NCI-H1694 (cell line): ENCODE data around the gene PRKG1.
"Not testable (repeated sequence)": the region's sequence is repeated elsewhere in the genome, so short reads cannot be mapped to it uniquely, and the experiment has no call there.

Experiments
- DNase-seq: peaks from one replicate; lab custom pipeline; 2025; lab: John Stamatoyannopoulos, UW

PRKG1 gene

DNA sequence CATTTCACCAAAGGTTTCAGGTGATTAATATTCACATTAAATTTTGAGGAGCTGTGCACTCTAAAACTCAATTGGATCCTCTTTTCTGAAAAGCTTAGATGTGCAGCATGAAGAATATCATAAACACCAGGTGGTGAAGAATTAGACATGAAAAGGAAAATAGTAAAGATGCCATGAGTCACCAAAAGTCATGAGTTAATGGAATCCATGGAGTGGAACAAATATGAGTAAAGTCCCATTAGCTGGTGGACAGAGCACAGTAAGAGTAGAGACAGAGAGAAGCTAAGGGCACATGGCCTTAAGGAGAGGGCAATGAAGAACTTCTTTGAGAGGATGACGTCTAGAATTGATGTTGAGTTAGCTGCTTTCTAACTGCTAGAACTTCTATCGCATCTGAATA, 353.5 kb downstream of the PRKG1 start:
- DNase-seq = no peak

DNA sequence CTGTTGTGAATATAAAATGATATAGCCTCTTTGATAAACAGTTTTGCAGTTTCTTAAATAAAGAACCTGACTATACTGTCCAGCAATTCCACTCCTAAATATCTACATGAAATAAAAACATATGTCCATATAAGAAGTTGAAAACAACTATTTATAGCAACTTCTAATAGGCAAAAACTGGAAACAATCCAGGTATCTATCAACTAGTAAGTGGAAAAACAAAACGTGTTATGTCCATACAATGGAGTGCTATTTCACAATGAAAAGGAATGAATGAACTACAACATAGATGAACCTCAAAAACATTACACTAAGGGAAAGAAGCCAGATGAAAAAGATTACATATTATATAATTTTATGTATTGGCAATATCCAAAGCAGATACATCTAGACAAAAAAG, 356.2 kb downstream of the PRKG1 start:
- DNase-seq = no peak

DNA sequence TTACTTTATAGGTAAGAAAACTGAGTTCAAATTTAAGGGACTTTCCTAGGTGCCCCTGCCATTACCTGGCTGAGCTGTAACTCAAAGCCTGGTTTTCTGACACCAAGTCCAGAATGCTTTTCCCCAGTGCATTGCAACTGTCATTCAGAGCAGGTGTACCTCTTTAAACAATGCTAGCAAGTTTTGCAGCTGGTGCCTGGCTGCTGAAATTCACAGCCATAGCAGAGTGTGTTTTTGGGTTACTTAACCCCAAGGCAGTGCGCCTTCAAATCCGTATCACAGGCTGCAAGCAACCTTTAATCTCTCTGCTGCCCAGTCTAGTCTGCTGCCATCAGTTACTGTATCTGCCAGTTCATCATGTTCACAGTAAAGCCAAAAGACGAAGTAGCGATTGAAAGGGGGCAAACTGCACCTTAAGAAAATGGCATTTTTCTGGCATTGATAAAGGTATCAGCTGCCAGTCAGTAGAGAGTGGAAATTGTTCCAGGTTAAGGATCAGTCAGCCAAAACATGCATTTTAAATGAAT, 359.7 kb downstream of the PRKG1 start:
- DNase-seq = no peak

DNA sequence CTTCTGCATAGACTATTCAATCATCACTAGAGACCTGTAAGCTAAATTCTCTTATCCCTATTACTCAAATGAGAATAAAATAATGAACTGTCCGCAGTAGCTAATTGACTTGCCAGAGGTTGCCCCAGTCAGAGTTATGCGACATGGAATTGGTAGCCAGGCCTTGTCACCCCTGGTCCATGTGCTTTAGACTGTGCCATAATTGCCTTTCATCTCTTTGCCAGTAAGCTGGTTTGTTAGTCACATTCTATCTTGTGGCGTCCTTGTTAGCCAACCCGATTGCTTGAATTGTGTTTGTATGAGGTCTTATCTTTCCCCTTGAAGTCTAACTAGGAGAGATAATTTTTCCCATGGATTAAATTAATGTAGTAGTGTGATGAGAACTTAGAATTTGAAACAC, 362.5 kb downstream of the PRKG1 start:
- DNase-seq = no peak

DNA sequence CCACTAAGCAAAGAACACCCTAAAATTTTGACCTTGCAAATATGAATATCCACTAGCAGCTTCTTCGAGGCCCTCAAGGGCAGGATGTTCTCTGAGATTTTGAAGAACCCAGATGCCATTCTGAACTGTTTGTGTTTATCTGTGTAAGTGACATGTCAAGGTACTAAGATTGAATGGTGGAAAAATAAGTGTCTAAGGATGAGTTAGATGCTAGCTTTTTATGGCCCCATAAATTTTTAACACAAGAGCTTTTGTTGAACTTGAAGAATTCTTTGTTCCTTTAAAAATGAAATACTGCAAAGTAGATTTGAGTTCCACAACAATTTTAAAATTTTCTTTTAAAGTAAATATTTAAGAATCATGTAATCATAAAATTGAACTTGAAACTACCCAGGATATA, 365.4 kb downstream of the PRKG1 start:
- DNase-seq = no peak

DNA sequence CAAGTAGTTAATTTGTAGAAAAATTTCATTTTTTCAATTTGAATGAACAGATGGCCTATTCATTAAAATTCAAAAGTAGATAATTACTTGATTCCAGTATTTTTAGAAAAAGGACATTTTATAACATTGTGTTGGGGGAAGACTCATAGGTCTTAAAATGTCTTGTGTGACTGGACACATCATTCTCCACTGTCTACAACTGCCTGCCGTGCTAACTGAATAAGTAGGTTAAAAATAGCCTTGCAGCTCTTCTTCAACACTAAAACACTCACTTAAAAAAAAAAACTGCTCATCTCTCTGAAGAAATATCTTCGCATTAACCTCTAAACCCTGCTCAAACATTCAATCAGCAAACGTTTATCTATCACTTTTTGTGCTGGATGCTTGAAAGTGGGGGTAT, 371.3 kb downstream of the PRKG1 start:
- no peak for DNase-seq

DNA sequence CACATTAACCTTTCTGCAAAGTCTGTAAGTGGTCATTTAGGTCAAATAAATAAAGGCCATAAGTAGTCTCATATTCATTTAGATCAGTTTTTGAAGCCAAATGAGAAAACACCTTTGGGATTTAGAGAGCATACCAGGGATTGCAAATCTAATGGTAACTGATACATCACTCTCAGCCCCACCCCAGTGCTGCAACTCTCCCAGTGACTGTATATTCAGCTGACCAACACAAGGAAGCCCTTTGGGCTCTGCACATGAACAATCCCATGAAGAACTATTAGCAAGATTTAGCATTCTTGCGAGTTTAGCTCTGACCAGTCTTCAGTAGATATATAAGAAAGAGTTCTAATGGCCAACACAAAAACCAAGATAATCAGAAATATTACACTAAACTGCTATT, 372.8 kb downstream of the PRKG1 start:
- no peak for DNase-seq

DNA sequence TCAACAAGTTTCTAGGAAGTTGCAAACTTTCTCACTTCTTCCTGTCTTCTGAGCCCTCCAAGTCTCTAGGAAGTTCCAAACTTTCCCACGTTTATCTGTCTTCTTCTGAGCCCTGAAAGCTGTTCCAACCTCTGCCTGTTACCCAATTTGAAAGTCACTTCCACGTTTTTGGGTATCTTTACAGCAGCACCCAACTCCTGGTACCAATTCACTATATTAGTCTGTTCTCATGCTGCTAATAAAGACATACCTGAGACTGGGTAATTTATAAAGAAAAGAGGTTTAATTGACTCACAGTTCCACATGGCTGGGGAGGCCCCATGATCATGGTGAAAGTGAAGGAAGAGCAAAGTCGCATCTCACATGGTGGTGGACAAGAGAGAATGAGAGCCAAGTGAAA, 381.5 kb downstream of the PRKG1 start:
- not testable (repeated sequence) for DNase-seq

DNA sequence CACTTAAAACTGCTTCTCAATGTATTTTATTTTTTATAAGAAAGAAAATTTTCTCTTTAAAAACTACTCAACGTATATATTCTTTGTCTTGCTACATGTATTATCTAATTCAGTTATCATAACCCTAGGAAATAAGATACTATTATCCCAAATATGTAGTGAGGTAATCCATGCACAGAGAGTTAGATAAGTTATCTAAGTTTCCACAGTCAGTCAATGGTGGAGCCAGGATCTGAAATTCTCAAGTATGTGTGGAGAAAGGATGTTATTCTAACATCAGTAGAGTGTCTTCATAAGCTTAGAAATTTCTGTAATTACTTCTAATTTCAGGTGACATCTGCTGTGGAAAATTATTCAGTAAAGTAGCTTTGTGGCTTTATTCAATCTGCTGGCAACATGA, 385.2 kb downstream of the PRKG1 start:
- no peak for DNase-seq

DNA sequence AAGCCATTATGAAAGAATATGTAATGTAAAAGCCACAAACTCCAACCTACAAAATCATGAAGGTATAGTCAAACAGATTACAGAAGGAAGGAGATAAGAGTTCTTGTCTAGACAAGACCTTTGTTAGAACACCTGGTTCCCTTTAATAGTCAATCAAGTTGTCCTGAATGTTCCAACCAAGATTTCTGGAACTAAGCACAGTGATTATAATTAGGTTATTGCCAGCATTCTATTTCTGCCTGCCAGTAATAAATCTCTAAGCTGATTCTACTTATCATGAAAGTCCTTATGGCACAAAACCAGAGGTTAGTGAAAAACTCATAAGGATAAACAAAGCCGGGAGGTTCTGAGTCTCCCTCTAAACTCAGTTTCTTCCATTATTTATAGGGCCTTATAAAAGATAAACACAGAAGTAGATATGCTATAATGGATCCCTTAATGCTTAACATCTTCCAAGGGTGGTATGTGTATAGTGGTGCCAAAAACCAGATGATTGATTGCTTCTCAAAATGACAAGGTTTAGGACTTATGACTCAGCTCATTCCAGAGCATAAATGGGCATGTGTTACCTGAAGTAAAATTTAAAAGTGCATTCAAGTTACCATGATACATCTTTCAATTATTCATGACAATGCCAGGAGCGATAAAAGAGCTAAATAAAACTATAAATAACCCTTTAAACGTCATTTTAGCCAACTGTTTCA, 387.9 kb downstream of the PRKG1 start:
- no peak for DNase-seq

DNA sequence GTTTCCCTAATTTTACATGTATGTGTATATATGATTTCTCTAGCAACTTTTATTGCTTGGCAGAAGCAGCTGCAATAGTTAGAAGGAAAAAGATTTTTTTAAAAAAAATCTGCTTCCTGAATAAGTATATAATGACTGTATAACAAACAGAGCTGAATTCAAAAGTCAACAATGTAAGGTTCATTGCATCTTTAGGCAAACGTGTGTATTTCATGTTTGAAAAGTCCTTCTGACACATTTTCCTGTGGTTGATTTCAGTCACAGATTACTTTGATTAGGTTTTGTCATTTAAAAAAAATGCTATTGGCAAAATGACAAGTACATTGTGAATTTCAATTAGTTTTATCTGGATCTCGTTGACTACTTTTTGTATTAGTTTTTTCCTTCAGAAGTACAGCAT, 394.1 kb downstream of the PRKG1 start:
- no peak for DNase-seq

DNA sequence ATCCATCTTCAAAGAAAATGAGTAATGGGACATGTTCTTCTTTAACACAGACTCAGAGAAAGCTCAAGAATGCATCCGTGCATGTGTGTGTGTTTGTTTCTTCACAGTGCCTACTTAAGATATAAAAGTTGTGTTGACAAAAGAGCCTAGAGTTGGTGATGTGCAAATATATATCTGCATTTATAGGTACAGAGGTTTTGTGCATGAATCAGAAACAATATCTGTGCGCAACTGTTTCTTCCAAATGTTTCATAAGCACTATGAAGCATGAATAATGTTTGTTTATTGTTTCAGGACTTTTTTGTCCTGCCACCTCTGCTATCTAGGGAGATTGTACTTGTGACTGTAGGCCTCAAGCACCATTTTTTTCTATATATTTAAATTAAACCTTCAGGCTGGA, 395.4 kb downstream of the PRKG1 start:
- DNase-seq = no peak

DNA sequence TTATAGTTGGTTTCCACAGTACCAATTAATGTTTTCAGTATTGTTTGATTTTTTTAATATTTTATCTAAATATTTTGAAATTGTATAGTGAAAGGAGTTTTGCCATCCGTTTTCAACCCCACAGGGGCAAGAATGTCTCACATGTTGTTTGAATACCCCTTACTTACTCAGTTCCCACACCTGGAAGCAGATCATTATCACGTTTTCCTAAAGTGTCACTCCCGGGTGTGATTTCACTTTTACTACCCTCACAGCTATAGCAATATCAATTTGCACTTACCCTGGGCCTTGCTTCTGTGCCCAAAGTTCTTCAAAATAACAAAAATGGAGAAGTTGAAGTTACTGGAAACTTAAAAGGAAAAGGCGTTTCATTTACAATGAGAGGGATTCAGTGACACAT, 397.0 kb downstream of the PRKG1 start:
- DNase-seq = no peak

DNA sequence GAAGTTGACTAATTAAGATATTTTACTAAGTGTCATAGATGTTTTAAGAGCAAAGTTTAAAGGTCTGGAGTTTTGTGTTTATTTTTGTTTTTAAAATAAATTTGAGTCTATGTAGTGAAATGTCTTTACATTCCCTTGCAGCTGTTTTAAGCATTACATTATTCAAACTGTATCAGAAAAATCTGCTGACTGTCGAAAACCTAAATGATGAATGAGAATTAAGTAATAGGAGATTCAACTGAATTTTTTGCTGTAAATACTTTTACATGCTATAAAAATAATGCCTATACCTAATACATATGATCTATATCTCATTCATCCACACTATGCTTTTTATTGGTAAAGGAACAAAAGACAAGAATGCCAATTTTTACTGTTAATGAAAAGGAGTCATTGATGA, 397.9 kb downstream of the PRKG1 start:
- DNase-seq = no peak

DNA sequence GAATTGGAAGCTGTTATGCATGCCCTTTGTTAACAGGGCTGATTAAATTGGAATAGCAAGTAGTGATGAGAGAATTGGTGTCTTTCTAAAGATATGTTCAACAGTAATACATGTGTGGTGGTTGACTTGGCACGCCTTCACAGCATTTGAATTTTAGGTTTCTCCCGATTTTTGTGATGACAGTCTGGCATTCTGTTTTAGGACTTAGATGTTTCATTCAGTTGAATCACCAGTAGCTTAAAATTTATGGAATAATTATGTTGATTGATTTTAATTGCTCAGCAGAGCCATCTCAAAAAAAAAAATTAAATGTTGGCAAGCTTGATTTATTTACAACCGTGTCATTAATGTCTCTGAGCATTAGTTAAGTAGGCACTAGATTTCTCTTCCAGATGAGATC, 405.4 kb downstream of the PRKG1 start:
- no peak for DNase-seq

DNA sequence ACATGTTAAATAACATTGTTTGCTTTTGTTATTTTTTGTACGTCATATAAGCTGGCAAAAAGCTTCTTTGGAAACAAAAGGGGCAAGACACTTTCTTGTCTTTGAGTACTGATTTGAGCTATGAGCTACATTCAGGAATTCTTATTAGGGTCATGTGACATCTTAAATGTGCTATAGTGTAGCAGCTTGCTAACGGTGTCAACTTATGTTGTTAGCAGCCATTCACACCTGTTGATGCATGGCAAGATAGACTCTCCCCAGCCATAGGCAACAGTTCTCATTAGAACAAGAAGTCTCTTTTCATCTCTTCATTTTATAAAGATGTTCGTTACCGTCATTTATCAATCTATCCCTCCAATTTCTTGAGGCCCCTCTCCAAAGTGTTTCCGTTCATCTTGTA, 411.4 kb downstream of the PRKG1 start:
- DNase-seq = no peak

DNA sequence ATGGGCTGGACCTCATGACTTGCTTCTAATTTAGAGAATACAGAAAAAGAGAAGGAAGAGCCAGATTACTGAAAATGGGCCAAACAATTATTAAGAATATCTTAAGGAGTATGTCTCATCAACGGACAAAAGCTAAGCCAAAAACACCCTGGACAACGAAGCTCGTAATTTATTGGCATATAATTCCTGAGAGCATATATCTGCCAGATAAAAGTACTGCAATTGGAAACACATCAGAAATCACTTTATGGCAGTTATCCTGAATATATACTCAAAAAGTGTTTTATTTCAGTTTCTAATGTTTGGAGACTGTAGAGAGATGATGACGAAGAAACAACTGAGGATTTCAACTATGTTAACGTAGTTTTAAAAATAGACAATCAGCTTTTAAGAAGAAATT, 413.3 kb downstream of the PRKG1 start:
- DNase-seq = no peak

DNA sequence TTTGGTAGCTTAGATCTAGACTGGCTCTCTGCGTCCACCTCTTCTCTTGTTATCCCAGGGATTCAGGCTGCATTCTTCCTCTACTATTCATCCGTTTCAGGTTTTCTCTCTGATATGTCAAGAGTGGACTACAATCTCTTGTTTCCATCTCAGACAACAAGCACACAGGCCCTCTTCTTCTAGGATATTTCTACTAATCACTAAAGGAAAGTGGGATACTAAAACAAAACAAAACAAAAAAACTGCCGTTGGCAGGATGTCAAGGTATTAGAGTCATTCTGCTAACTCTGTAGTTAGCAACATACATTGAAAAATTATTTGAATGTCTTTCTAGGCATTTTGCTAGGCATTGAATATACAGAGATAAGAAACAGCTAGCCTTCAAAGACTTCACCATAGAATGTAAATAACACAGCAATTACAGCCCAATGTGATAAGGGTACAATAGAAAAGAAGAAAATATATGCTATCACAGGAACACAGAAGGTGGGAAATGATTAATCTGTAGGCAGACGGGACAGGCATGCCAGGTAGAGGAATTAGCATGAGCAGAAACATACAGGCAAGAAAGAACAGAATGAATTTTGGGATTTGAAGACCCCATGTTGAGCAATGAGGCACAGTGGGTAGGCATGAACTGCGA, 414.6 kb downstream of the PRKG1 start:
- DNase-seq = no peak

DNA sequence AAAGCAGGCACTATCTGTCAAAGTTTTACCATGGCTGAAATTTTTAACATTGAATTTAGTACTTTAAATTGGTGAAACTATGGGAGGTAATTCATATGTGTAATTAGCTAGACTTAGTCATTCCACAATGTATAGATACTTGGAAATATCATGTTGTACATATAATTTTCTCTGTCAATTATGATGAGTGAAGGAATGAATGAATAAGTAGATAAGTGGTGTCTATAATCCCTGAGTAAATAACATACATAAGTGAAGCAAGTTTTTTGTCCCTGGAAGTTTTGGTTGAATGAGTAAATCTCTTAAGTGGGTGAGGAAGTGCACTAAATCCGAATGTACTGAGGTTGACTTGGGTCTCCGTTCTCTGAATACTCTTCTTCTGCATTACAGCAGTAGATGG, 424.1 kb downstream of the PRKG1 start:
- no peak for DNase-seq

DNA sequence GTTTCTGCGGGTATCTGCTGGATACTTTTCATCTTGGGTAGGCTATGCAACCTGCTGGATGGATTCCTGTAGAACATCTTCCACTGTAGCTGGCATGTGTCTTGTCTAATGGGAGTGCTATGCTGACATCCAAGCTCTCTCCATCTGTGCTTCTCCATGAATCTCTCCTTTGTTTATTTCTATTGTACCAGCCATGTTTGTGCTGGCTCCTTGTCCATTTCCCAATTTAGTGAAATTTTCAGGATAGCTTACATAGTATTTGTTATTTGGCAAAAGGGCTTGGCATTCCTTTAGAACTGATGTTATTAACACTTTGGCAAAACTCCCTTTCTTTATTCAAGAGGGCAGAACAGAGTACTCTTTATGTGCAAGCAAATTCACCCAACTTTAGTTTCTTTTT, 427.1 kb downstream of the PRKG1 start:
- DNase-seq = no peak

DNA sequence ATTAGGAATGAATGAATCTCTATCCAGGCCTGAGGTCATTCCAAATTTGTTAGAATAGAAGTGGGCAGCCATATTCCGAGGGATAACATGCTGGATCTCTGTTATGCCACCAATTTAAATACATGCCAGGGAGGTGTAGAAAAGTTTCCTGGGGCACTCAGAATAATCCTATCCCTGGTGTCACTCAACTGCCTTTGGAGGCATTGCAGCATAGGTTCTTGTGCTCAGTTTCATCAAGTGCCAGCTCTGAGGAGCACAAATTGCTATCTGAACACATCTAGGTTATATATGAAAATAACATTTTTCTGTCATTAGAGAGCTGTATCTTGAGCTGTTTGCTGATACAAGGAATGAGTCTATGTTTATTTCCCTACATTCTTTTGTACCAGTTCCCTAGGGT, 427.8 kb downstream of the PRKG1 start:
- DNase-seq = no peak

DNA sequence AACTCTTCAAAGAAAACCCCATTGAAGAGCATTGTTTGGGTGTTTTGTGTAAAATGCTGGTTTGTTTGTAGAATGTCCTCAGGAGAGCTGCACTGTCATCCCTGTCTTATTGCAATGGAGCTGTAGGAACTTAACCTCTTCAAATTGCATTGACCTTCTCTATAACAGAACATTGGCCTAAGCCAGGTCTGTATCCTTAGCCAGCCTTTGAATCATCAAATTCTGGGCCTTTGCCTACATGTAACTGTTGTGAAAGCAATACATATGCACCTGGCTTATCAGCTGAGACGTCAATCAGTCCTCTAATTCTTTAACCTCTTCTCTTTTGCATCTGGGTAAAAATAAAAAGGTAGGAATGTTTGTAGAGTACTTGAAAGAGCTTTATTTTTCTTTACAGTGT, 429.1 kb downstream of the PRKG1 start:
- no peak for DNase-seq

DNA sequence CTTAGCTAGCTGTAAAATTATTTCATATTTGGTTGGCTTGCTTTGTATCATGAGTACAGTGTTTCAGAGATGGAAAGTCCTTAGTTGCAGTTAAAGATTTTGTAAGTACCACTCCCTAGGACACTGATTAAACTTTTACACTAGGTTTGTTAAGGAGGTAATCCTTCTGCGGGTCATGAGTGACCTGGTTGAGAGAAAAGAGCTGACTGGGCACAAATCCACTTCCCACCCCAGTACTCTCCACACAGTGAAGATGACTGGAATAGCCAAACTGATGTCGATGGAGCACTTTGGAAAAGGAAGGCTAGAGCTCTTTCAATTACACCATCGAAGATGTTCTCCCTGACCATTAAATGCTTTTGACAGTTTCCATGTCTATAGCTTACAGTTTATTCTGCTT, 433.2 kb downstream of the PRKG1 start:
- no peak for DNase-seq

DNA sequence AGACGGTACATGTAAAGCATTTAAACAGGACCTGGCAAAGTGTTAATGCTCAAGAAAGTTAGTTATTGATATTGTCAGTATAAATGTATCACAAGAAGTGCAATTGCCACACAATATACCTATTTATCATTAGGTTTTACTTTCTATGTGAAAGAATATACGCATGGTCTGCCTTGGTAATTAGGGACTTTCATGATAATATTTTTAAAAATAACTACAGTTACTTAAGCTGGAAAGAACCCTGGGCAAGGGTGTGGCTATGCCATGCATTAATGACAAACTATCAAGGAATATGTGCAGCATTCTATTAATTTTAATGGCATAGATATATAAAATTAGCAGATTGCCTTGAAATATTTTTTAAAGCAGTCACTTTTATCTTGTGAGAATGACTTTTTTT, 433.9 kb downstream of the PRKG1 start:
- DNase-seq = no peak
